Measurements from ENCODE around the gene B3GNT5.
"Not testable (repeated sequence)": the region's sequence is repeated elsewhere in the genome, so short reads cannot be mapped to it uniquely, and the experiment has no call there.

Gene B3GNT5

GRCh38 chr3:183252973-183253527, at the start of gene B3GNT5:
Gene B3GNT5, plus strand, starts transcription at chr3:183253253. Its CDS starts 16,546 bp downstream, at chr3:183269799.
- no peak for DNase-seq

- no peak for DNase-seq
These were observed 49.4 kb upstream of the B3GNT5 start for GRCh38 chr3:183203670-183204069.

DNA sequence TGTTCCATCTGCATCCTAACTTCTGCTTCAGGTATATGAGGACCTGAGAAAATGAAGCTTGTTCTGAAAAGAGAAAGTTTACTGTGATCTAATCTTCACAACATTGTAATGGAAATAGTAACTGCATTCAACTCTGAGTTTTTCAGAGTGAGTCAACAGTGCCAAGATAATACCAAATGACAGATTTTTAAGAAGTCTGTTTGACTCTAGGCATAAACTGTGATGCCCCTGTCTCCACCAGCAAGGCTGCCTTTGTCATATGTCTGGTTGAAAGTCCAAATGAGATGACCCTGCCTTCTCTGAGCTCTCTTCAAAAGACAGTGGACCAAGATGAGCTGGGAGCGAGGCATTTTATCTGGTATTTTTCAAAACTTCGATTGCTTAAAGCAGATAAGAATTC, 44.8 kb upstream of the B3GNT5 start:
- no peak for DNase-seq

DNA sequence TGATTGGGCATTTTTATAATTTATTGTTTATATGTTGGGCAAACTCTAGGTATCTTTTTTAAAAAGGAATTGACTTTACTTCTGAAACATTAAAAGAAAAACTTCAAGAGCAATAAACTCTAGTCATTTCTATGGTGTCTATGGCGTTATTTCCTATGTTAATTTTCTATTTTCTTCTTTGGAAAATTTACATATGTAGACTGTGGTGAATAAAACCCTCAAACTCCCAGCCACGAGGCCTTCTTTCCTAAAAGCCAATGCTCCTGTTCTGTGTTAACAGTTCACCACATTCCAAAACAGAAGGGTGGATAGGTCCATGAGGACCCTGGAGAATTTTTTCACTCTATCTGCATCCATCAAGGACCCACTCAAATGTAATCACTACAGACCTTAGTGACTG, 44.3 kb upstream of the B3GNT5 start:
- DNase-seq: no peak

DNA sequence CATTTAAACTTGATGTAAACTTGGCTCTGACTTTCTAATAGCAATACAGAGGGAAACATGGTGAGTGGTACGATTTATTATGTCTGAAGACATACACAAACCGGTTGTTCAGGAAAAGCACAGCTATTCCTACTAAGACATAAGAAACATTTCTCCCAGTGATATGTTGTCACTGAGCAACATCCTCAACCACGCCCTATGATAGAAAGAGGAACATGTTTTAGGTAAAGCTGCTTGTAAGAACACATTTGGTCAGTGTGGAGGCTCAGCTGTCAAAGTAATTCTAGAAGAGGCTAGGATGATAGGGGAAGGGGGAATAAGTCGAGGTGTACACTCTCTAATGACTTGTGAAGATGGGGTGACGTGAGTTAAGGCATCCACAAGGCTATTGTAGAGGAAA, 42.7 kb upstream of the B3GNT5 start:
- no peak for DNase-seq

DNA sequence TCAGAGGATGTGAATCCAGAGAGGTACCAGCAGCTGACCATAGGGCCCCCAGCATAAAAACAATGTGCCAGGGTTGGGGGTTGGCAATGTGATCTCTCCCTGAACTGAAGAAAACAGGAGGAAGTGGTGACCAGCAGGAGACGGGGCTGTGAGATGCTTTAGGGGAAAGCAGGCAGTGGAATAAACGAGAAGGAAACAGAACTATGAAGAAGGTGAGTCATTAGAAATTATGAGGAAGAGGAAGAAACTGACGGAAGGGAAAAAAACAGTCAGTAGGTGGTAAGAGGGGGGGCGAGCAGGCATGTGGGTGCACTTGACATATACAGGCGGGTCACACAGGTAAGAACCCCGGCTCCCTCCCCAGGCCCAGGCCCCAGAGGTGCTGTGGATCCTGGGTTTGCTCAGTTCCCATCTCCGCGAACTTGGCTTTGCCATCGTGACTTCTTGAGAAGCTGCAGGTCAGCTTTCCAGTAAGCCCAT, 42.2 kb upstream of the B3GNT5 start:
- no peak for DNase-seq

GRCh38 chr3:183211352-183211751, 41.7 kb upstream of the B3GNT5 start:
- no peak for DNase-seq

GRCh38 chr3:183212096-183212495, 41.0 kb upstream of the B3GNT5 start:
- DNase-seq: no peak

DNA sequence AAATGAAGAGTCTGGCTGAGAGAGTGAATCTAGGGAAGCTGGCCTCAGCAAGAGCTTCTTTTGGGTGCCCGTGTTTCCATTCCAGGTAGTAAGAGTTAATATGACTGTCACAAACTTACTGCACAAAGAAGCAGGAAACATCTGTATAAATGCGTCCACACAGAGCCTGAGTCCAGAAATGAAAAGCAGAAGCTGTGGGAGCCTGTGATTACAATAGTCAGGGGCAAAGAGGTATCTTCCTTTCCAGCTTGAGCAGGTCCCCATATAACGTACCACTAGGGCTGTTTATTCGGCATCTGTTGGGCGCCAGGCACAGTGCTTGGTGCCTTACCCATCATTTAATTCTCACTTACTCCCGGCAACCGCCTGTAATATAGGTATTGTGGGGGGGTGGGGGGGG, 40.5 kb upstream of the B3GNT5 start:
- DNase-seq: no peak

DNA sequence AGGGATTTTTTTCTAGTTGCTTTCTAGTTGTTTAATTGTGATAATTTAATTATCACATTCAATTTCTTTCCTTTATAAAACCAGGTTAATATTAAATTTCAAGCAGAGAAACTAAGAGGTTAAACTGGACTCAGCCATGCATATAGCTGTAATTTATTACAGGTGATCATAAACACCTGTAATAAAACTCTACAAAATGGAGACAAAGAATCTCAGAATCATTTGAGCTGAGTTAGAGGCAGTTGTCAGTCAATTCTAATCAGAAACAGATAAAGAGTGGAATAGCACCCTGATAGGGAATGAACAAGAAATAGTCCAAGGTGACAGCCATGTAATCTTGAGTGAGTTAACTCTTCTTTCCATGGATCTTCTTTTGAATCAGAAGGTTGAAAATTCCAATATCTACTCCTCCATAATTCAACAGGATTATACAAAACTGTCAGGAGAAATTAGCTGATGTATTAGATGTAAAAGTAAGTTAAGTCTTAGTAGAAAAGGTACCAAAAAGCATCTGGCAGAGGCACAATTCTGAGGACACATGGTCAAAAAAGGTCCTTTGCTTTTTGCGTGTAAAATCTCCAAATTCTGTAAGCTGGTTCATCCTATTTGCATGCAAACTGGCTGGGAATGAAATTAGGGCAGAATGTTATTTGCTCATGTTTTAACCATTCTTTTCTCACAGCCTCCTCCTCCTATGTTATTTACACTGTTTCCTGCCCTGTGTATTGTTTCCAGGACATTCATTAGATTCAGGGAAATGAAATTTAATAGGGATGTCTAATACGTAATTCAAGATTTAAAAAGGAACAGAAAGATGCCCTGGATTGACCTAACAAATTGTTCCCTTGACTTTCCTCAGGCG, 39.4 kb upstream of the B3GNT5 start:
- no peak for DNase-seq

GRCh38 chr3:183214277-183214612, 38.8 kb upstream of the B3GNT5 start:
- no peak for DNase-seq

- DNase-seq: no peak
These were observed 37.4 kb upstream of the B3GNT5 start for GRCh38 chr3:183215591-183216202.

GRCh38 chr3:183217548-183218332, 35.3 kb upstream of the B3GNT5 start:
- no peak for DNase-seq

- DNase-seq: no peak
These were observed 34.2 kb upstream of the B3GNT5 start for GRCh38 chr3:183218826-183219225.

GRCh38 chr3:183220828-183221227, 32.2 kb upstream of the B3GNT5 start:
- peak; percentile 5 for DNase-seq

DNA sequence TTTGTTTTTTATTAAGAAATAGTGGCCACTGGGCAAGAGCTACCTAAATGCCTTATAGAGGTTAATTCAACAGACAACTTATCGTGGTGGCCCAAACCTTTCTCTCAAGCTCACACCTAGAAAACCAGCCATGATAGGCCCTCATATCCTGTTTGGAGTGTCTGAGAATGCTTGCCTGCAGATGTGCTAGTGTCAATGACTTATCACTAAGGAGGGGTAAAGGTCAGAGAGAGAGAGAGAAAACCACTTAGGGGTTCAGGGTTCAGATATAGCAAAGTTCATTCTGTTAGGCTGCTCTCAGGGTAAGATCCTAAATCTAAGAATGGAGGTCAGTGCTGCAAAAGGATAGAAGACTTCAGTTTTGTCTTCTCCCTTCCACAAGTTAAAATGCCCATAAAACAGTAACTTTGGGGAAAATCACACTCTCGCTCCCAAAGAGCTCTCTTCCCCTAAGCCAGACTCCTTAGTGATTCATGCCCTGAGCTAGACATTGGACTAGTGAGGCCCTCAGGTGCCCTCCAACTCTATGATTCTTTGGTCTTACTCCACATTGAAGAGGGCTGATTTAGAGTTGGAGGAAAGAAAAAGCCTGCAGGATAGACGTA, 30.3 kb upstream of the B3GNT5 start:
- DNase-seq: no peak

GRCh38 chr3:183224180-183224970, 28.7 kb upstream of the B3GNT5 start:
- no peak for DNase-seq

DNA sequence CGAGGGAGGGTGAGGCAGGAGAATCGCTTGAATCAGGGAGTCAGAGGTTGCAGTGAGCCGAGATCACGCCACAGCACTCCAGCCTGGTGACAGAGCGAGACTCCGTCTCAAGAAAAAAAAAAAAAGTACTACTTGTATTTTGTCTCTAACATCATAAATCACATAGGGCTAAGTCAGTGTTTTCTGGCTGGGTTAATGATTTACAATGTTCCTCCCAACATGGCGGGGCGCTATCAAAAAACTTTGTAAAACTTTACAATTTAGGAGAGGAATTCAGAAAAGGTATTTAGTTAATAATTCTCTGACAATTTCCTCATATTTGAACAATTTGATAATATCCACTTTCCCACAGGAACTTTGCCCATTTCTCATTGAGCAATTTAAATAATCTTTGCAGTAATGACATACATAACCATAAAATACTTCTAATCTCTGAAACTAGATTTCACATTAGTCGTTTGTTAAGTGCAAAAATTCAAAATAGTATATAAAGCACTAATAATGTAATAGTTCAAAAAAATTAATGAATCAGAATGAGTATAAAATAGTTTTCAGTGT, 26.6 kb upstream of the B3GNT5 start:
- DNase-seq: no peak

DNA sequence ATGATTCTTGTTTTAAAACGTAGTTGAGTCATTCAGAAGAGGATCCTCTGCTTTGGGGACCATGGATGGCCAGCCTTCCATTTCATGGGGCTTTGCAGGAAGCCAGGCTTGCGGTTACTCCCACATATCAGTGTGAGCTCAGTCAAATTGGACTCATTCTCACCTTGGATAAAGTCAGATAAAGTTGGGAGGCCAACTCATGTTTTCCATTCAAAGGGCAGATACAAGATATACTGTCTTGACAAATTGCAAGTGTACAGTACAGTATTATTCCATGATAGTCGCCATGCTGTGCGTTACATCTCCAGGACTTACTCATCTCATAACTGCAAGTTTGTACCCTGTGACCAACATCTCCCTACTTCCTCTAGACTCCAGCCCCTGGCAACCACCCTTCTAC, 25.5 kb upstream of the B3GNT5 start:
- no peak for DNase-seq

DNA sequence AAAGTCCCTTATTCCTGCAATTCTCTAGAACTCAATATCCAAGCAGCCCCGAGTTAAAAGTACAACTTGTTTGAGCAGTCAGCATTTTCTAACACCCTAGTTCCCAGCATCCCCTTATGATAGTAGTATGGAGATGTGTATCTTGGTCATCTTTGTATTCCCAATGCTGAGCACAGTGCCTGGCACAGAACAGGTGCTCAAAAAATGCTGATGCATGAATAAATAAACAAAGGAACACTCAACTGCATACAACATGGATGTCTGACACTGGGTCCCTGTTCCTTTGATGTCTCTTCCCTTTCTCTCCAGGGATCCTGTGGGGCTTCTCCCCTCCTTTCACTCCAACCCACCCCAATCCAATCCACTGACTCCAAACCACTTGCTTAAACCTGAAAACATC, 23.9 kb upstream of the B3GNT5 start:
- DNase-seq: no peak

DNA sequence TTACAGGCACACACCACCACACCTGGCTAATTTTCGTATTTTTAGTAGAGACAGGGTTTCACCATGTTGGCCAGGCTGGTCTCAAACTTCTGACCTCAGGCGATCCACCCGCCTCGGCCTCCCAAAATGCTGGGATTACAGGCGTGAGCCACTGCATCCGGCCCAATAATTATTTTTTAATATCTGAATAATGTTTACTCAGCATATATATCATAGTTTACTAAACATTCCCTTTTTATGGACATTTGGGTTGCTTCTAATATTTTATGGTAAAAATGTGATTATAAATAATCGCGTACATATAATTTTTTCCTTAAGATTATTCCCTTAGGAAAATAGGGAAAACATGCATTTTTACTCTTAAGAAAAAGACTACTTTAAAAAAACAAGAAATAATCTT, 22.8 kb upstream of the B3GNT5 start:
- not testable (repeated sequence) for DNase-seq

GRCh38 chr3:183230826-183231225, 22.2 kb upstream of the B3GNT5 start:
- no peak for DNase-seq
